NCI-H446 (cell line): ENCODE measurements around the gene SMAD3.

Source experiments
- DNase-seq, 2 experiments: peaks; one replicate each; lab custom pipeline; 2025; lab: John Stamatoyannopoulos, UW

The SMAD3 gene

GRCh38 chr15:67127331-67127664, 61.9 kb downstream of the SMAD3 start:
- DNase-seq = no peak

DNA sequence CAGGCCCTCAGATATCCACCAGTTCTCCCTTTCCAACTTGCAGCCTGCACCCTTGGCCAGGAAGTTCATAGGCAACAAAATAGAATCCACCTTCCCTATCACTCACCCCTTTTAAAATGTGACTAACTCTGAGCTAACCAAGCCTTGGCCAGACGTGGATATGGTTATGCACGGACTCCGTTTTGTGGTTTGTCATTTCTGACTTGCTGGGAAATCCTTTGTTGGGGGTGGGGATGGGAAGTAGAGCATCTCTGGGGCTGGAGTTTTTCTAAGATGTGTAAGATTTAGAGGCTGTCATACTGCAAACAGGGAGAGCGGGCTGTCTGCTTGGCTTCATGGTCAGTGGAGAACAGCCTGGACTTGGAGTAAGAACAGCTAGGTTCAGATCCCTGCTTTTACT, 62.6 kb downstream of the SMAD3 start:
- no peak for DNase-seq

DNA sequence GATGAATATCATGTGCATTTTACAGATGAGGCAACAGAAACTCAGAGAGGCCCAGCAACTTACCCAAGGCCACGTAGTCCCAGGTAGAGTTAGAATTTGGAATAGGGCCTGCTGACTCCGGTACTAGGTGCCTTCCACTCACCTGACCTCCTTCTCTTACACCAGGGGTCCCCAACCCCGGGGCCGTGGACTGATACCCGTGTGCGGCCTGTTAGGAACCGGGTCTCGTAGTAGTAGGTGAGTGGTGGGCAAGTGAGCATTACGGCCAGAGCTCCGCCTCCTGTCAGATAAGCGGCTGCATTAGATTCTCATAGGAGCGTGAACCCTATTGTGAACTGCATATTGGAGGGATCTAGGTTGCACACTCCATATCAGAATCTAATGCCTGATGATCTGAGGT, 64.8 kb downstream of the SMAD3 start:
- no peak for DNase-seq

DNA sequence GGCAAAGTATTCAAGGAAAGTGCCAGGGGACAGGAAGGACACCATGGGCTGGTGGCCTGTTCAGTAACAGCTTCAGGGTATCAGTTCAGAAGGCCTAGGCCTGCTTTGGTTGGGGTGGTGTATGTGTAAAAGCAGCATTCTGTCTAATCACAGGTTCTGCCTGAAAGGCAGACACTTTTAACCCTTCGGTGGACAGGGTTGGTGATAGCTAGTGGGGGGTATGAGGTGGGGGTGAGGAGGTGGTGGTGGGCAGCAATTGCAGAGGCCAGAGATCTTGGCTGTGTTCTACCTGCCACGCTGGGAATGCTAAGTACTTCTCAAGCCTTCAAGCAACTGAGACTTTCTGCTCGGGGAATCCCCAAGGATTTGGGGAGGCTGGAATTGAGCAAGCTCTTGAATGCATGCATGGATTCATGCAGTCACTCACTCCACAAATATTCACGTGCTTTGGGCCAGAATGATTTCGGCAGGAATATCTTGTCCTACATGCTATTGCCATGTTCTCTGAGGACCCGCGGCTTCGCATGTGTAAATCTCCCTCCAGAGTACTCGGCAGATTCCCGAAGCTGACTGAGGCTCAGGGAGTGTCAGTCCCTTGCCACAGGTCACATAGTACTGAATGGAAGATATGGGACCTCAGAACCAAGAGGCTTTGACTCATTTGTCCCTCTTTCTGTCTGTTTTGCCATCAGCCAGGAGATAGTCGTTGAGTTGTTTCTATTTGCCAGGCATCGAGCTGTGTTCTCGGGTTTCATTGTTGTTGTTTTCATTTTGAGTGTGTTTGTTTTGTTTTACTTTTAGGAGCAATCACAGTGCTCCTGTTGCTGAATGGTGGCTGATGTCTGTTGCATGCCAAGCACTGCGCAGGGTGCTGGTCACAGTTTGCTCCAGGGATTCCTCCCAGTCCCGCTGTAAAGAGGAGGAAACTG, 65.5 kb downstream of the SMAD3 start:
- DNase-seq = no peak

DNA sequence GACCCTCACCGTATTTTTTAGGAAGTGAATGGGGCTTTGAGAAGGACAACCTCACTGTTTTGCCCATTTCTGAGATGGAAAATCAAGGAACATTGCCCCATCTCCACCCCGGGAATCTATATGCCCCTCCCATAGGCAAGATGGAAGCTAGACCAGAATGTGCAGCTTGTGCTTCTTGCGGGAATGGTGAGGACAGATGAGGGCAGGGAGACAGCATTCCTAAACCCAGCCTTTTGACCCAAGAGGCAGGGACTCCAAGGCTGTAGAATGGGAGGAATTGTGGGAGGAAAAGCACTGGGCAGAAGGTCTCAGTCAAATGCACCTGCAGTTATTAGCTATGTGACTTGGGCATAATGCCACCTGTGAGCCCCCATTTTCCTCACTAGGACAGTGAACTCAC, 66.9 kb downstream of the SMAD3 start:
- no peak for DNase-seq

- no peak for DNase-seq
Measured at GRCh38 chr15:67133026-67133425, 67.6 kb downstream of the SMAD3 start.

- DNase-seq = no peak
Measured at GRCh38 chr15:67133738-67134066, 68.3 kb downstream of the SMAD3 start.

DNA sequence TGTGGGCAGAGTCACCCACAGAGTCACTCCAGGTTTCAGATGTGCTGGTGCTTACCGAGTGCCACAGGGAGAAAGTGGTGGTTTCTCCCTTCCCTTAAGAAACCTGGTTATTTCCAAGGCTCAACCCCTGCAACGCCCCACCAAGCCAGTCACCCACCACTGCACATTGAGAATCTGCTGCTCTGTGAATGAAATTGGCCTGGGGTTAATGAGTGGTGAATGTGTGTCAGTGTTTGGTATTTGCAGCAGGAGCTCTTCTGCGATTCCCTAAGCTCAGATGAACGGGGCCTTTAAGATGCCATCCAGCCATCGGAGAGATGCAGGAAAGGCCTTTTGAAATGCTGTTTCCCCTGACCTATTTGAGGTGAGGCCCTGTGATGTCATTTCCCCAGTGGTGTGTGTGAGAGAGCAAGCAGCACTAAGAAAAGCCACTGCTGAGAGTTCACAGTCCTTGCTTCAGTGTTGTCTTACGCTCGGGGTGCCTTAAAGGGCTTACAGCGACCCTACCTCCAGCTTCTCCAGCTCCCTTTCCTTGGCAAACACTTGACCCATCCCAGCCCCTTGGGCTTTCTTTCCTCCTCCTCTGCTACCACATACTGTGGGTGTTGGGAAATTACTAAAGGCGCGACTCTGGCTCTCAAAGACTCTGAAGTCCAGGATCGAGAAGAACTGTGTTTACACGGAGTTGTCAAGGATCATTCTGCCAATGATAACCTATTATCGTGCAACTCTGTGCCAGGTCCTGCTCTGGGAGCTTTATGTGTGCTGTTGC, 68.9 kb downstream of the SMAD3 start:
- DNase-seq = no peak

GRCh38 chr15:67134871-67135492, 69.6 kb downstream of the SMAD3 start:
- DNase-seq = no peak

GRCh38 chr15:67135494-67135893, 70.1 kb downstream of the SMAD3 start:
- no peak for DNase-seq

DNA sequence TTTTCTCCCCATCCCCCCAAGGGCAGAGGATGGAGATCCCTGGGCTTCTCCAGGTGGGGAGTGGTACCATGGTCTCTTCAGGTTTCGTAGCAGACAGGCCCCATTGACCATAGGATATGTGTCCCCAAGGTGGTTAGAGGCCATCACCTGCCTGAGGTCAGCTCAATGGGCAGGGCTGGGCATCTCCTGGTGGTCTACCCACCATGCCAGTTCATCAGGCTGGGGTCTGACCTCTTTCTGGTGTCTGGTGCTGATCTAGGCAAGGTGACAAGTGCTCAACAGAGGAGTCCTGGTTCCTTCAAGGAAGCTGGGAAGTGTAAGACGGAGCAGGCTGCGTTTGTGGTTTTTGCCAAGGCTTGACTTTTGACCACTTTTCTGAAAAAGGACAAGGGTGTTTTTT, 71.4 kb downstream of the SMAD3 start:
- no peak for DNase-seq

DNA sequence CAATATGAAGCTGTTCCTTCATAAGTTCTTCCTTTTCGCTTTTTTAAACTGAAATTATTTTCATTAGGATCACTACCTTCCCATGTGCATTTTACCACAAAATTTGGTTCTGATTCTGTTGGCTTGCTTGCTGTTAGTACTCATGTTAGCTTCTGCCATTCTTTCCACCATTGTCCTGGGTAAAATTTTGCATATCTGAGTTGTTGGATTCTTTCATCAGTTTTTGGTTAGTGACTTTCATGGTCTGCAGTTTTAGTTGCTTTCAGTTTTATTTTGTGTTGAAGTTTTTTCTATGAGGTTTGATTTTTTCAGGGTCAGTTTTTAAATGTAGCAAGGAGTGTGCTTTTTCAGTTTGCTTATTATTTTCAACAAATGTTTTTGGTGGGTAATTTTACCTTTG, 71.9 kb downstream of the SMAD3 start:
- no peak for DNase-seq

DNA sequence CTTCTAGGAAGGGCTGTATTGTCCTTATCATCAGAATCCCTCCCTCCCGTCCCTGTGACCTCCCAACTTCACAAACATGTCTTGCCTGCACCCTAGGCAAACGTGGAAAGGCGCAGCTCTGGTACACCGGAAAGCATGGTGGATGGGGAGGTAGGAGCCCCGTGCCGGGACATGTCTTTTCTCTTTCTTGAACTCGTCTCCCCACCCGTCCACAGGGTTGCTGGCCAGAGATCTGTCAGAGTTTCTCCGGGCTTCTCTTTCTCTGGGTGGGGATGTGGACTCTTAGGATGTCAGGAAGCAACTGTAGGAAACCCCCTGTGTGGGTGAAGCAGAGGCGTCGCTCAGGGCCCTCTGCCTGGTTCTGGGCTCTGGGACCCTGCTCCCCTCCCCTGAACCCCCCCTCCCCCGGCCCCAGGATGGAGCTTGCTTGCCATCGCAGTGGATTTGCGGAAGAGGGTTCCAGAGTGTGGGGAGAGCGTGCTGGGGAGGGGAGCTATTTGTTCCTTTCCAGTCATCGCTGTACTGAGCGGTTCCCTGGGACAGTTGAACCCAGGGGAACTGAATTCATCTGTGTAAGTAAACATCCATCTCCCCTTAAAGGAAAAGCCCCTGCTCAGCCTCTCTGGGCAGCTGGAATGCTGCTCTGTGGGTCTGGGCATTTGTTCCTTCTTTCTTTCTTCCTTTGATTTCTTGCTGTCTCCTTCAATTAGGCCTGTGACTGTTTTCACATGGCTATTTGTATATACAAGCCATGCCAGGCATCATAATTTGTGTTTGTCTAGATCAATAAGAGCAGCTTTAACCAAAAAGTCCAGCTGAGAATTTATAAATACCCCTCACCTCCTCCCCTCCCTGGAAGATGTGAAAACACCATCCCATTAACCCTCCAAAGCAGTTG, 72.8 kb downstream of the SMAD3 start:
- no peak for DNase-seq

DNA sequence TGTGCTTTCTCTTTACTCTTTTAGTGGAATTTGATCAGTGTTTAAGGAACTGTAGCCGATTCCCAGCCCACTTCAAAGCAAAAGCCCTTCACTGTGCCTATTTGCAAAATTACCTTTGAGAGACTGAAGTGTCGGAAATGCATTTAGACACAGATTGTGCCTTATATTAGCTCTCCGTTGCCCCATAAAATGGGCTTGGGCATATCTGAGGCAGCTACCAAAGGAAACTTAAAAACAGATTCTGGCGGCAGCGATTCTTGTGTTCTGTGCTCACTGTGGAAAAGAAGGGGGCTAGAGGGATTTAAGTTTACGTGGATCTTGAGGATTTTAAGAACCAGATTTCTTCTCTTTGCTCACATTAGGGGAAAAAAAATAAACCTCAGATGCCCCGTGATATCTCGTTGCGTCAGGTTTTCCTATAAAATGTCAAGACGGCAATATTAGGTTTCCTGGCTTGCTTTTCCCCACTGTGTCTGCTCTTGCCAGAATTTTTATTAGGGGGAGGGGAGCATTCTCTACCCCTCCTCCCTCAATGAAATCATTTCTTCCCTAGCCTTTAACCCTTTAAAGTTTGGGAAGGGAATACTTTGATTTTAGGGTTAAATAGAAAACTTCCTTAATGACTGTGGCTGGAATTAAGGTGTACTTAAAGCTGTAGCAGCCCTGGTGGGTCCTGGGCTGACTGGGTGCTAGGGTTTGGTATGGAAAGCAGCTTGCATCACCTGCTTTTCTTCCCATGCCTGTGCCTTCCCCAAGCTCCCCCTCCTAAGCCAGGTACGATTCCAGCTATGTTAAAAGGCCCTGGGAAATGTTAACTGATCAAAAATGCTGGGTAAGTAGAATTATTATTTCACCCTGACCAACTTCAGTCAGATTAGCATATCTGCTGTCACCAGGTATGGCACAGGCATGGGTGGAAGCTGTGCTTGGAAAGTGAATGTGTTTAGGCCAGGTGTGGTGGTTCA, 73.8 kb downstream of the SMAD3 start:
- no peak for DNase-seq

DNA sequence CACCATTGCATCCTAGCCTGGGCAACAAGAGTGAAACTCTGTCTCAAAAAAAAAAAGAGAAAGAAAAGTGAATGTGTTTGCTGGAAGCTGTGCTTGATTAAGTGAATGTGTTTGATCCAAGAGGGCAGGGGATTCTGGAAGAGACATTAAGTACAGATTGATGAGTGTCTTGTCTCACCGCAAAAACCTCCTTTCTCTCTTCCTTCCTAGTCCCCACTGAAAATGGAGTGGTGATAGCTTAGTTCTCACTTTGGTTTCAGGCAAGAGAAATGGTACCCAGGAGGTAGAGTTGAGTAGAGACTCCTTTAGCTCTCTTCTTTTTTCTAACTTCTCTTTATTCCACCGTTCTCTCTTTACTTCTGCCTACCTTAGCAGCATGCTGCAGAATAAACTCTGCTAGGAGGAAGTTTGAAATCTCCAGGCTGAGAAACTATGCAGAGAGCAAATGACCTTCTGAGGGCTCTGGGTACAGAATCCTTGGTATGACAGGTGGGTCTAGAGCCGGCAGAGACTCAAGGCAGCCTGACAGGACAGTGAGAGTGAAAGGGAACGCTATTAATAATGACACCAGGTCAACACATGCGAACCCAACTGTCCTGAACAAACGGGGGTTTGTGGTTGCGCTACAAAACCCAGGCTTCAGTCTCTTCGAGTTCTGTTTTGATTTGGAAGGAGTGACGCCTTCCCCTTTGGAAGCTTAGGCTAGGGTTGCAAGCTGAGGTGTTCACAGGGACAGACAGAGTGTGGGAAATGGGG, 74.9 kb downstream of the SMAD3 start:
- DNase-seq = no peak

DNA sequence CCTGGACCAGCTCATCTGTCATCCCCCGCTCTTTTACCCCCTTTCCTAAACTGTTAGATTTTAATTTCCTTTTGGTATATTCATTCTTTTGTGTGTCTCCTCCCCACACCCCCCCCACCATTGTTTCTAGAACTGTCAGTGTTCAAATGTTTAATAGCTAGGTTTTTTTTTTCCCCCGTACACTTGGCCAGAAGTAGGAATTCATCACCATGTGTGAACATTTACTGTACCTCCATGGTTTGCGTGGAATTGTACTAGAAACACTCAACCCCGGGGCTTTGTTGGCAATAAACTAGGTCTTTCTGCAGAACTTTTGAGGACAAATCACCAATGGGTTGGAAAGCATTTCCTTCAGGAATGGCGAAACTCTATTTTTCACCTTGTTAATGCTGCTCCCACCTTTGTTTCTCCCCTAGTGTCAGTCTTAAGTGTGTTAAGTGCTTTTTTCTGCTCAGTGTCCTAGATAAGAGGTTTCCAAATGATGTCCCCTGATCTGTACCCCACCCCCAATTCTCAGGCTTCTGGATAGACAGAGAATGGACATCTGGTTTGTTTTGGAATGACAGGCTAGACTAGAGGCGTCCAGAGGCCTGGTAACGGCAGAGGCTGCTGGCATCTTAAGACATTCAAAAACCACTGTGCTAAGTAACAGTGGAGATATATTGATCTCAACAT, 76.8 kb downstream of the SMAD3 start:
- no peak for DNase-seq

GRCh38 chr15:67142767-67143100, 77.3 kb downstream of the SMAD3 start:
- DNase-seq = no peak

GRCh38 chr15:67143646-67144045, 78.2 kb downstream of the SMAD3 start:
- DNase-seq = no peak

- DNase-seq = no peak
Measured at GRCh38 chr15:67144609-67145311, 79.4 kb downstream of the SMAD3 start.
